ENCODE data around the gene RIT2.

- TF ChIP-seq EP300 (IDR thresholded peaks at IDR 0.05; ENCODE audit: borderline replicate concordance) (no peak), CREB1 (IDR thresholded peaks at IDR 0.05; ENCODE audit: low read depth) (no peak), FOXM1 (IDR thresholded peaks at IDR 0.05; ENCODE audit: borderline replicate concordance, low read depth) (no peak), RAD21 (IDR thresholded peaks at IDR 0.05; ENCODE audit: low read depth) (no peak), TAF1 (IDR thresholded peaks at IDR 0.05; ENCODE audit: low read depth) (no peak), NFIC (IDR thresholded peaks at IDR 0.05) (no peak)
These were observed 396.3 kb downstream of the RIT2 start for GRCh38 chr18:42719221-42719620.
